GM23338 (cell line): Measurements from ENCODE around the gene MAGI3. TPM values are rescaled to one million over a fixed set of nuclear protein-coding genes. Genes with fewer than 3 reads are reported as not detected.
A peak's percentile ranks its signal among the peaks of the same experiment; 100 is the strongest.
"Not testable (repeated sequence)": the region's sequence is repeated elsewhere in the genome, so short reads cannot be mapped to it uniquely, and the experiment has no call there.

Source experiments
- ATAC-seq: fragments of 200-7000 bp; cut with Tn5 transposase; 3 replicates; pipeline ENCODE4 v1.9.1; 2020
- DNase-seq: peaks from one replicate; pipeline ENCODE4 v3.0.0-alpha.2; 2015; ENCODE audit warnings: low spot score
- H2AFZ ChIP-seq: fragments of 200-600 bp; sonication (generic); 2 replicates; pipeline ENCODE4 v1.8.0; 2016; ENCODE audit warnings: antibody characterized with exemption, mild to moderate bottlenecking, moderate library complexity
- H3F3A ChIP-seq: fragments of 200-600 bp; sonication (generic); replicated peaks from 2 replicates; pipeline ENCODE4 v1.8.0; 2017; ENCODE audit warnings: antibody characterized with exemption, mixed run types, low read depth
- H3K27ac ChIP-seq: fragments of 200-600 bp; sonication (generic); 2 replicates; pipeline ENCODE4 v1.6.1; 2016; ENCODE audit warnings: low read depth
- H3K27me3 ChIP-seq: fragments of 200-600 bp; sonication (generic); 2 replicates; pipeline ENCODE4 v1.8.0; 2016; ENCODE audit warnings: mild to moderate bottlenecking, mixed run types, moderate library complexity; ENCODE audit not compliant: insufficient read depth
- H3K36me3 ChIP-seq: fragments of 200-600 bp; sonication (generic); 2 replicates; pipeline ENCODE4 v1.8.0; 2016; ENCODE audit warnings: mild to moderate bottlenecking; ENCODE audit not compliant: insufficient read depth
- H3K4me1 ChIP-seq: fragments of 200-600 bp; sonication (generic); 2 replicates; pipeline ENCODE4 v1.8.0; 2016; ENCODE audit warnings: mild to moderate bottlenecking, moderate library complexity; ENCODE audit not compliant: insufficient read depth
- H3K4me2 ChIP-seq: fragments of 200-600 bp; sonication (generic); 2 replicates; pipeline ENCODE4 v1.7.1; 2017; ENCODE audit warnings: mixed run types
- H3K4me3 ChIP-seq: fragments of 200-600 bp; sonication (generic); 2 replicates; pipeline ENCODE4 v1.6.1; 2016; ENCODE audit warnings: mixed run types
- H3K79me2 ChIP-seq: fragments of 200-600 bp; sonication (generic); replicated peaks from 2 replicates; pipeline ENCODE4 v1.8.0; 2017; ENCODE audit warnings: mild to moderate bottlenecking; ENCODE audit not compliant: insufficient read depth
- H3K9me2 ChIP-seq: fragments of 200-600 bp; sonication (generic); 2 replicates; pipeline ENCODE4 v1.8.0; 2017; ENCODE audit not compliant: insufficient read depth
- H4K20me1 ChIP-seq: fragments of 200-600 bp; sonication (generic); replicated peaks from 2 replicates; pipeline ENCODE4 v1.8.0; 2017; ENCODE audit warnings: mild to moderate bottlenecking; ENCODE audit not compliant: insufficient read depth
- H3K27ac Mint-ChIP-seq: 2 replicates; pipeline ENCODE4 v1.8.0; 2020; ENCODE audit warnings: inconsistent platforms, mild to moderate bottlenecking, moderate library complexity, mixed read lengths
- H3K27me3 Mint-ChIP-seq: 3 replicates; pipeline ENCODE4 v1.8.0; 2022; ENCODE audit warnings: low read depth, mild to moderate bottlenecking, moderate library complexity, mixed read lengths, inconsistent platforms; ENCODE audit not compliant: insufficient read depth, poor library complexity
- H3K36me3 Mint-ChIP-seq: 3 replicates; pipeline ENCODE4 v1.8.0; 2021; ENCODE audit warnings: low read depth, mild to moderate bottlenecking, inconsistent platforms, moderate library complexity, mixed read lengths
- H3K4me1 Mint-ChIP-seq: 3 replicates; pipeline ENCODE4 v1.8.0; 2020; ENCODE audit warnings: mild to moderate bottlenecking, inconsistent platforms, mixed read lengths
- H3K4me3 Mint-ChIP-seq: 3 replicates; pipeline ENCODE4 v1.8.0; 2021; ENCODE audit warnings: moderate library complexity, mild to moderate bottlenecking, inconsistent platforms, mixed read lengths
- H3K9me3 Mint-ChIP-seq: 3 replicates; pipeline ENCODE4 v1.8.0; 2020; ENCODE audit warnings: moderate library complexity, mild to moderate bottlenecking, inconsistent platforms, mixed read lengths
- EZH2 ChIP-seq: fragments of 200-600 bp; sonication (generic); IDR thresholded peaks from one replicate; pipeline ENCODE4 v1.8.0; 2017; ENCODE audit warnings: antibody characterized with exemption, mild to moderate bottlenecking, low read depth; ENCODE audit not compliant: unreplicated experiment
- polyA plus RNA-seq: library from polyadenylated mRNA; unstranded; fragments of >200 nt; fragmentation: Nextera tagmentation; extraction: Ambion mirVana; gene quantifications from 2 replicates; pipeline ENCODE4 v1.2.1, GENCODE V29; 2016
- total RNA-seq: library from RNA; depleted of rRNA; stranded (reverse); fragments of >200 nt; shearing (Covaris generic); gene quantifications from 2 replicates; pipeline ENCODE4 v1.2.3, GENCODE V29; 2014
- TF ChIP-seq, protein P1 (sequence below): fragments of 250-450 bp; sonication (Bioruptor Pico); IDR thresholded peaks from 2 replicates; pipeline ENCODE4 v1.5.0; 2020; ENCODE audit warnings: mild to moderate bottlenecking, moderate library complexity

The MAGI3 gene
- total and polyA plus RNA-seq, 2 experiments from 2014 or later = 3.9 to 10.0 TPM

DNA sequence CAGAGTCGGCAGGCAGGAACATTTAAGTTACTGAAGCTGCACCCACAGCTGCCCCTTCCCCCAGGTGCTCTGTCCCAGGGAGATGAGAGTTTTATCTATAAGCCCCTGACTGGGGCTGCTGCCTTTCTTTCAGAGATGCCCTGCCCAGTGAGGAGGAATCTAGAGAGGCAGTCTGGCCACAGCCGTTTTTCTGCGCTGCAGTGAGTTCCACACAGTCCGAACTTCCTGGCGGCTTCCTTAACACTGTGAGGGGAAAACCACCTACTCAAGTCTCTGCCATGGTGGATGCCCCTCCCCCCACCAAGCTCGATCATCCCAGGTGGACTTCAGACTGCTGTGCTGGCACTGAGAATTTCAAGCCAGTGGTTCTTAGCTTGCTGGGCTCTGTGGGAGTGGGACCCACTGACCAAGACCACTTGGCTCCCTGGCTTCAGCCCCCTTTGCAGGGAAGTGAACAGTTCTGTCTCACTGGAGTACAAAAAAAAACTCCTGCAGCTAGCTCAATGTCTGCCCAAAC lies 185.5 kb downstream of the MAGI3 start:
- not testable (repeated sequence) for H4K20me1 ChIP-seq, H2AFZ ChIP-seq, H3K79me2 ChIP-seq, H3K36me3 Mint-ChIP-seq, H3K27ac Mint-ChIP-seq, H3K27me3 Mint-ChIP-seq, H3K4me3 Mint-ChIP-seq, H3K27ac ChIP-seq, H3F3A ChIP-seq, H3K27me3 ChIP-seq, H3K4me1 Mint-ChIP-seq, H3K4me2 ChIP-seq, H3K9me2 ChIP-seq, ATAC-seq, H3K36me3 ChIP-seq, H3K4me3 ChIP-seq, H3K9me3 Mint-ChIP-seq, H3K4me1 ChIP-seq
- peak; percentile 16 for DNase-seq

GRCh38 chr1:113576271-113576670 lies 186.0 kb downstream of the MAGI3 start:
- H4K20me1 ChIP-seq = no peaks in the 10 kb centered on the region
- H2AFZ ChIP-seq = no peak overlapping the region
- no peak for DNase-seq
- H3K79me2 ChIP-seq = no peaks in the 10 kb centered on the region
- no peak for ATAC-seq
- no peaks in the 10 kb centered on the region for H3K27me3 Mint-ChIP-seq
- TF ChIP-seq EZH2 = no peak
- TF ChIP-seq, protein P1, sequence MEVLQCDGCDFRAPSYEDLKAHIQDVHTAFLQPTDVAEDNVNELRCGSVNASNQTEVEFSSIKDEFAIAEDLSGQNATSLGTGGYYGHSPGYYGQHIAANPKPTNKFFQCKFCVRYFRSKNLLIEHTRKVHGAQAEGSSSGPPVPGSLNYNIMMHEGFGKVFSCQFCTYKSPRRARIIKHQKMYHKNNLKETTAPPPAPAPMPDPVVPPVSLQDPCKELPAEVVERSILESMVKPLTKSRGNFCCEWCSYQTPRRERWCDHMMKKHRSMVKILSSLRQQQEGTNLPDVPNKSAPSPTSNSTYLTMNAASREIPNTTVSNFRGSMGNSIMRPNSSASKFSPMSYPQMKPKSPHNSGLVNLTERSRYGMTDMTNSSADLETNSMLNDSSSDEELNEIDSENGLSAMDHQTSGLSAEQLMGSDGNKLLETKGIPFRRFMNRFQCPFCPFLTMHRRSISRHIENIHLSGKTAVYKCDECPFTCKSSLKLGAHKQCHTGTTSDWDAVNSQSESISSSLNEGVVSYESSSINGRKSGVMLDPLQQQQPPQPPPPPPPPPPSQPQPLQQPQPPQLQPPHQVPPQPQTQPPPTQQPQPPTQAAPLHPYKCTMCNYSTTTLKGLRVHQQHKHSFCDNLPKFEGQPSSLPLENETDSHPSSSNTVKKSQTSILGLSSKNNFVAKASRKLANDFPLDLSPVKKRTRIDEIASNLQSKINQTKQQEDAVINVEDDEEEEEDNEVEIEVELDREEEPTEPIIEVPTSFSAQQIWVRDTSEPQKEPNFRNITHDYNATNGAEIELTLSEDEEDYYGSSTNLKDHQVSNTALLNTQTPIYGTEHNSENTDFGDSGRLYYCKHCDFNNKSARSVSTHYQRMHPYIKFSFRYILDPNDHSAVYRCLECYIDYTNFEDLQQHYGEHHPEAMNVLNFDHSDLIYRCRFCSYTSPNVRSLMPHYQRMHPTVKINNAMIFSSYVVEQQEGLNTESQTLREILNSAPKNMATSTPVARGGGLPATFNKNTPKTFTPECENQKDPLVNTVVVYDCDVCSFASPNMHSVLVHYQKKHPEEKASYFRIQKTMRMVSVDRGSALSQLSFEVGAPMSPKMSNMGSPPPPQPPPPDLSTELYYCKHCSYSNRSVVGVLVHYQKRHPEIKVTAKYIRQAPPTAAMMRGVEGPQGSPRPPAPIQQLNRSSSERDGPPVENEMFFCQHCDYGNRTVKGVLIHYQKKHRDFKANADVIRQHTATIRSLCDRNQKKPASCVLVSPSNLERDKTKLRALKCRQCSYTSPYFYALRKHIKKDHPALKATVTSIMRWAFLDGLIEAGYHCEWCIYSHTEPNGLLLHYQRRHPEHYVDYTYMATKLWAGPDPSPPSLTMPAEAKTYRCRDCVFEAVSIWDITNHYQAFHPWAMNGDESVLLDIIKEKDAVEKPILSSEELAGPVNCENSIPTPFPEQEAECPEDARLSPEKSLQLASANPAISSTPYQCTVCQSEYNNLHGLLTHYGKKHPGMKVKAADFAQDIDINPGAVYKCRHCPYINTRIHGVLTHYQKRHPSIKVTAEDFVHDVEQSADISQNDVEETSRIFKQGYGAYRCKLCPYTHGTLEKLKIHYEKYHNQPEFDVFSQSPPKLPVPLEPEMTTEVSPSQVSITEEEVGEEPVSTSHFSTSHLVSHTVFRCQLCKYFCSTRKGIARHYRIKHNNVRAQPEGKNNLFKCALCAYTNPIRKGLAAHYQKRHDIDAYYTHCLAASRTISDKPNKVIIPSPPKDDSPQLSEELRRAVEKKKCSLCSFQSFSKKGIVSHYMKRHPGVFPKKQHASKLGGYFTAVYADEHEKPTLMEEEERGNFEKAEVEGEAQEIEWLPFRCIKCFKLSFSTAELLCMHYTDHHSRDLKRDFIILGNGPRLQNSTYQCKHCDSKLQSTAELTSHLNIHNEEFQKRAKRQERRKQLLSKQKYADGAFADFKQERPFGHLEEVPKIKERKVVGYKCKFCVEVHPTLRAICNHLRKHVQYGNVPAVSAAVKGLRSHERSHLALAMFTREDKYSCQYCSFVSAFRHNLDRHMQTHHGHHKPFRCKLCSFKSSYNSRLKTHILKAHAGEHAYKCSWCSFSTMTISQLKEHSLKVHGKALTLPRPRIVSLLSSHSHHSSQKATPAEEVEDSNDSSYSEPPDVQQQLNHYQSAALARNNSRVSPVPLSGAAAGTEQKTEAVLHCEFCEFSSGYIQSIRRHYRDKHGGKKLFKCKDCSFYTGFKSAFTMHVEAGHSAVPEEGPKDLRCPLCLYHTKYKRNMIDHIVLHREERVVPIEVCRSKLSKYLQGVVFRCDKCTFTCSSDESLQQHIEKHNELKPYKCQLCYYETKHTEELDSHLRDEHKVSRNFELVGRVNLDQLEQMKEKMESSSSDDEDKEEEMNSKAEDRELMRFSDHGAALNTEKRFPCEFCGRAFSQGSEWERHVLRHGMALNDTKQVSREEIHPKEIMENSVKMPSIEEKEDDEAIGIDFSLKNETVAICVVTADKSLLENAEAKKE (CRISPR knock-in tag) = no peak
- no peaks in the 10 kb centered on the region; the same call in 2 of the 3 replicates for H3K9me3 Mint-ChIP-seq
- H3K36me3 ChIP-seq = no peaks in the 10 kb centered on the region
- H3K4me1 ChIP-seq = no peaks in the 10 kb centered on the region
- H3K27me3 ChIP-seq = no peaks in the 10 kb centered on the region
- no peak overlapping the region for H3K4me3 Mint-ChIP-seq
- peaks cover 9% of the 10 kb centered on the region for H3K4me1 Mint-ChIP-seq
- no peaks in the 10 kb centered on the region; the same call in 2 of the 3 replicates for H3K36me3 Mint-ChIP-seq
- H3K4me3 ChIP-seq = no peak overlapping the region
- no peaks in the 10 kb centered on the region for H3F3A ChIP-seq
- no peak overlapping the region for H3K27ac ChIP-seq
- H3K9me2 ChIP-seq = no peaks in the 10 kb centered on the region
- H3K4me2 ChIP-seq = no peak overlapping the region
- no peak overlapping the region for H3K27ac Mint-ChIP-seq
